Activated T-cell treated with anti-CD3 and anti-CD28 coated beads, Interleukin-2, amount 50 U/mL, for 1 hour (primary cell): Measurements from ENCODE around the gene NRF1.

Experiments
- DNase-seq: peaks from one replicate; pipeline ENCODE4 v3.0.0-alpha.2; 2020

The NRF1 gene

DNA sequence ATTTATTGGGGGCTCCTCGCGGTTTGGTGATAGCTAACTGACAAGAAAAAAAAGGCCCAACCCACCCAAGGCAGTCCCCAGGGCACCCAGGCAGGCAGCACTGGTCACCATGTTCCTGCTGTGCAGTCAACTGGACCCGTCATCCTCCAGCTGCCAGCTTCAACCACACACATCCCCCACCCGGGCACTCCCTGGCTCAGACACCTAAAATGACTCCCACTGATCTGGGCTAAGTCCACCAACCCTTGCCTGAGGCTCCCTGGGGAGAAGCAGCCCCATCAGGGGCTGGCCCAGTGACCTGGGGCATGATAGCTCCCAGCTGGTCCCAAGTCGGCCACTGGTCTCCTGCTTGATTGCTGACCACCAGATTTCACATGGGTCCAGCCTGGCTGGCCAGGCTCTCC lies 161.8 kb downstream of the NRF1 start:
- no peak for DNase-seq

GRCh38 chr7:129773871-129774270 lies 162.4 kb downstream of the NRF1 start:
- DNase-seq = no peak

- DNase-seq = no peak
Observed at GRCh38 chr7:129774359-129774758, 162.8 kb downstream of the NRF1 start.

- DNase-seq = no peak
Observed at GRCh38 chr7:129774871-129775694, 163.6 kb downstream of the NRF1 start.

- DNase-seq = no peak
Observed at GRCh38 chr7:129775695-129776361, 164.3 kb downstream of the NRF1 start.

- no peak for DNase-seq
Observed at GRCh38 chr7:129776362-129776722, 164.8 kb downstream of the NRF1 start.

DNA sequence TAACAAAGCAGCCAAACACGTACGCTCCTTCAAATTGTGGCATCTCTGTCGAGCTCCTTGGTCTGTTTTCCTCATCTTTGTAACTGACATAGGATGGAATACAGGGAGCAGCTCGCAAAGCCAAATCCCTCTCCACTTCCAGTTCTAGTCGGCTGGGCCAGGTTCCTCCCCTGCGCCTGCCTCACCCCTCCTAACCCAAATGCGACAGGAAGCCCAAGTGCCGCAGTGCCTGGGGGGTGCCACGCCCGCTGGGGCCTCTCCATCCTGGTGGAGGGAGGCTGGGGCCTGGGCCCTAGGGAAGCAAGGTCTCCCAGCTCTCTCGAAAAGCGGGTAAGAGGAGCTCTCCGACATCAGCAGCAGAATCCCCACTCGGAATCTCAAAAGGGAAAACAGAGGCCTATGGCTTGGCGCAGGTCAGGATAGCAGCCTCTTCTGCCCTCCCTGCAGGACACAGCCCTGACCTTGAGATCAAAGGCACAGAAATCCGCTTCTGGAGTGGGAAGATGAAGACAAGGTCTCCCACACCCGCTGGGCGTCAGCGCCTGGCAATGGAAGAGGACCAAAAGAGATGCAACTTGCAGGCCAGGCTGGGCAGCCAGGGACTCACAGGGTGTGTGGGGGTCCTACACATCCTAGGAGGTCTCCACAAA lies 165.8 kb downstream of the NRF1 start:
- no peak for DNase-seq

DNA sequence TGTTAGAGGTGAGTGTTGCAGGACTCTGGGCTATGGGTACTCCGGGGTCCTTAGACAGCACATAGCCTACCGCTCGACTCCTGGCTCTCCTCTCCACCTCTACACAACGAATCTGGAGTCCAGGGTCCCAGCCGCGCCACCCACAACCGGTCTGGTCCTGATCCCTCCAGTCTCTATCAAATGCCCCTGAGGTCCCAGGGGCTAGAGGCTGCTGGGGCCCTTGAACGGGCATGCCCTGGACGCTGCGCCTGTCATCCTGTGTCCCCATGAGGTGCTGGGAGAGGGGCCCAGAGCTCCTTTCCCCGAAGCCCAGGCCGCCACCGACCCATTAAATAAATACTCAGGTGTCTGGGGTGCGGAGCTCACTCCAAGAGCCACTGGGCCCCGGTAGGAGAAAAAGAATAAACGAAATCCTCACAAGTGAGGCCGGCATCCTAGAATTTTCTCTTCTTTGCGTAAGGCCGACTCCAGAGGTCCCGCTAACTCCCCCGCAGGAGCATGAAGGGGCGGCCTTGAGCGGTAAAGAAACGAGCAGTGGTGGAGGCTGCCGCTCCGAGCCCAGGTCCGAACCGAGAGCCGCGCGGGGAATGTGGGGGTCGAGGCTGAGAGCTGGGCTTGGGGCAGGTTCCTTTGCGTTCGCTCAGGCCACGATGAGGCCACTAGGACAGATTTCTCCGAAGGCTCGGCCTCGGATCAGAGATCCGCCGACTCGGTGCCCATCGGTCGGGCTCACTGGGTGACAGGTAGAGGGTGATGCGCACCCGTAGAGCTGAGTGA lies 166.7 kb downstream of the NRF1 start:
- no peak for DNase-seq

- peak; percentile 32 for DNase-seq
Observed at GRCh38 chr7:129778770-129779601, 167.5 kb downstream of the NRF1 start.

DNA sequence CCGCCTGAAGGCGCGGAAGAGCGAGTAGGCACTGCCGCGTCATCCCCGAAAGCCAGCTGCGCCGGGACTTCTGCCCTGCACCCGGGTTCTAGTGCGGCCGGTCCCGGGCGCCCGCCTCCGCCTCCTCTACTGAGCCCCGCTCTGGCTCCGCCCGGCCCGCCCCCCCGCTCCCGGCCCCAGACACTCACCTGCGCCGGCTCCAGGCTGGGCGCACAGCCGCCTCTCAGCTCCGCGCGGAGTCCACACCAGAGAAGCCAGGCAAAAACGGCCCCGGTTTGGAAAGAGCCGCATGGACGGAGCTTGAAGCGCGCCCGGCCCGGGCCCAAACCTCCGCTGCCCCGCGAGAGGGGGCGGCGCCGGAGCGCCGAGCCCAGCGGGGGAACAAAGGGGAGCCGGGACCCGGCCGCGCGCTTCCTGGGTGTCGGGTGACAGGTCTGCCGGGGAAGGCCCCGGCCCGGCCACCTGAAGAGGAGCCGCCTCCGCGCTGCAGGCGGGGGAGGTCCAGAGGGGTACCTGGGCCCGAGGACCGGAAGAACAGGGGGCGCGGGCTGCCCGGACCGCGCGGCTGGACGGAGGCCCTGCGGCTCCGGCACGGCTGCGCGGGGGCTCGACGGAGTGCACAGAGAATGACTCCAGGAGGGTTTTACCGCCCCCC lies 168.2 kb downstream of the NRF1 start:
- no peak for DNase-seq

DNA sequence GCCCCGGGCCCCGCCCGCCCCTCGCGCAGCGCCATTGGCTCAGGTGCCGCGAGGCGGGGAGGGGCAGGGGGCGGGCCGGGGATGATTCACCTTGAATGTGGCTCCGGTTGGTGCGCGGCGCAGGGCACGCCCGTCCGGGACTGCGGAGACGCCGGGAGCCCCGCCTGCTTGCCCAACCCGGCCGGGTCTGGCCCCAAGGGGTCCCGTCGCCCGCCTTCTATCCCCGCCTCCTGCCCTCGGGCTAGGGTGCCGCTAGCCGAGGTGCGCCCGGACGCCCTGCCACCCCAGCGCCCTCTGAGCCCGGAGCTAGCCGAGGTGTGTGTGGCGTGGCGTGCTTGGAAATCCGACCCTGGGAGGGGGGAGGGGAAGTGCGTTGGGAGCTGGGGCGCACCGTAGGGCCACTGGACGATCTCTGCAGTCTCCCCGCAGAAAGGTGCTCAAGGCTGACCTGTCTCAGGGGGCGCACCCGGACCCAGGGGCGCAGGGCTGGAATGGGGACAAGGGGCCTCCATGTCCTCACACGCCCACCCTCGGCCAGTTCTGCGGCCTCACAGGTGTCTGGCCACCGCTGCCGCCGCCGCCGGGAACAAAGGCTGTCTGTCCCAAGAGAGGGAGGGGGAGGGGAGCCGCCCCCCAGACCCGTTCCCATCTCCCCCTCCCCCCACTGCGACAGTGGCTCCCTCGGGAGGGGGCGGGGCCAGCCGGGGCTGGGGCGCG lies 168.9 kb downstream of the NRF1 start:
- peak; percentile 79 for DNase-seq

DNA sequence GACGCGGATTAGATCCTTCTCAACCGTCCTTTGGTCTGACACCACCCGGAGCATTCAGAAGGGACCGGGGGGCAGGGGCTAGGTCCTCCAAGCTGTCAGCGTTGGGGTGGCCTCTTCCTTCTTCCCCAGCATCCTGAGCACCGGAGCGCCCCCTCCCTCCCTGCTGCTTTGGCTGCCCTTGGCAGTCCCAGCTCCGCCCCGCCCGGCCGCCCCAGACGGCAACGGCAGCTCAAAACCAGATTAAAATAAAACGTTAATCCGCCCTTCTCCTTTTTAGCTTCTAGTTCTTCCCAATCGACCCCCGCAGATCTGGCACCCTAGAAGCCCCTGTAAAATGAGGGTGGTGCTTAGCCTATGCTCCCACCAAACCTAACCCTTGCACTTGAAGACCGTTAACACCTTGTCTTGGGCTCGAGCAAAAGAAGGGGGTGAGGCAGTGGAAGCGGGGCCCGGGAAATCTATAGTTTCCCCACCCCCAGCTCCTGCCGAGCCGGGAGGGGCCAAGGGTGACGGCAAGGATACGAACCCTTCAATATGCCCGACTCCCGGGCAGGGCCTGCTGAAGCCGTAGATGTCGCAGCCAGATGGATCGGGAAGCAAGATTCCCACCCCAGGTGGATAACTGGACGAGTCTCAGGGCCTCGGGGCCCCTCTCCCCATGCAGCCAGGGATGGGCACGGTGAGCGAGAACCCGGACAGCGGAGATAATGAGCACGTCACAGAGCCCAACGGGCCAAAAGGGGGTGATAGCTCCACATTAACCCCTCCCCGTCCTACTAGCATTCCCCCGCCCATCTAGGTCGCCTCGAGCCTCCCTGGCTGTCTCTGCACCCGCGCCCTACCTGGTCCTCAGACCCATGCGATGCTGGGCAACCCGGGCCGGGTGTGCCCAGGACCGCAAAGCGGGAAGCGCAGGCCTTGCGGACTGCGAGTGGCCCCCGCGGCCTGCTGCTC lies 169.7 kb downstream of the NRF1 start:
- DNase-seq = peak; percentile 46

DNA sequence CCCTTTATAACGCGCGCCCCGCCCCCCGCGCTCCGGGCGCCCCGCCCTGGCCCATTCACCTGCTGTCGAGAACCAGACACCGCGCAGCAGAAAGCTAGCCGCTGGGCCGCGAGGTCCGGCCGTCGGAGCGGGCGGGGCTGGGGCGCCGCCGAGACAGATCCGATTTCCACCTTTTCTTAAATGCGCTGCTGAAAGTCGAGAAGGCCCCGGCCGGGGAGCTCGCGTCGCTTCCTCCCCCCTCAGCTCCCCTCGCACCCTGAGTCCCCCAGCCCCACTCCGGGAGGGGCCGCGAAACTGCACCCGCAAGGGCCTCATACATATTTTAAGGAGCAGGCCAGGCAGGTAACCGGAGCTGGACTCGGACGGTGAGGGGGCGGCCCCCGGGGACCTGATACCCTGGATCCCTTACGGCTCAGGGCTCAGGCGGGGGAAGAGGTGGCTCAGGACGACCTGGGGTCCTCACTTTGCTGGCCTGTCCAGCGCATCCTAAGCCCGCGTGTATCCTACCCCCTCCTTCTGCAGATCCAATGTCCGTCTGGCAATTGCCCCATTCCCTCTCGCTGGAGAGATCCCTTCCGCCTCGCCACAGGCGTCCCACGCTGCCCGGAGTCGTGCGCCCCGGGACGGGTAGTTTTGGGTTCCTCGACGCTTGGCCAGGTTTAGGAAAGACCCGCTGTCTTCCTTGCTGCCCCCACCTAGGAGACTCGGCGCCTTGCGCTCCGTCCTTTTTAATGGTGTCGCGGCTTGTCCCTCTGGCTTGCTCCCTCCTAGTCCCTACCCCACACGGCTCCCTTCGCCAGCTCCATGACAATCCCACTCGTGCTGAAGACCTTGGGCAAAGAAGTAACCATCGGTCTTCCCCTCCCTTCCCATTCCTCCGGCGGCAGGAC lies 170.7 kb downstream of the NRF1 start:
- peak; percentile 30 for DNase-seq

- no peak for DNase-seq
Observed at GRCh38 chr7:129782818-129783583, 171.5 kb downstream of the NRF1 start.

- no peak for DNase-seq
Observed at GRCh38 chr7:129783584-129783919, 172.0 kb downstream of the NRF1 start.

- no peak for DNase-seq
Observed at GRCh38 chr7:129784437-129784782, 172.9 kb downstream of the NRF1 start.

GRCh38 chr7:129784783-129785684 lies 173.5 kb downstream of the NRF1 start:
- DNase-seq = no peak
